ENCODE measurements around the gene TRMT112. TPM values are rescaled to one million over a fixed set of nuclear protein-coding genes. Genes with fewer than 3 reads are reported as not detected.

Gene TRMT112
- total and polyA plus RNA-seq, 2 of the 4 experiments (the other 2 are of a cell fraction): 173 to 202 TPM

- no peak for DNase-seq
- CTCF ChIA-PET: no interaction called here
- in situ Hi-C loops (cut with MboI; ENCODE audit: low sequenced_read_pairs): no loop called here
These were observed 20.3 kb upstream of the TRMT112 start for GRCh38 chr11:64337538-64338249.

More at GRCh38 chr11:64337538-64338249, 20.3 kb upstream of the TRMT112 start:
- BruUV-seq (replicated peaks): no TSS peak
- dilution Hi-C loops (cut with HindIII; ENCODE audit: low sequenced_read_pairs, unreplicated experiment) (no loop called here), intact Hi-C loops (cut with micrococcal nuclease) (no loop called here)
- H3K27me3 ChIP-seq (ENCODE audit: control insufficient read depth, insufficient read depth, low read length): peaks cover 9% of the 10 kb centered on the region; the same call in 1 of the 2 replicates
- no peak overlapping the region for H3K56ac ChIP-seq (ENCODE audit: extremely low read depth, insufficient read depth, low read length)
- no peak overlapping the region for H3K4ac ChIP-seq (ENCODE audit: low read depth, low read length)
- peaks cover 3% of the 10 kb centered on the region; the same call in 1 of the 2 replicates for H3K9me1 ChIP-seq (ENCODE audit: insufficient read depth, low read length)
- no peak overlapping the region for H4K5ac ChIP-seq (ENCODE audit: low read depth, low read length)
- no peak overlapping the region for H3K27ac ChIP-seq (ENCODE audit: insufficient read depth, low read length)
- H4K91ac ChIP-seq (ENCODE audit: insufficient read depth, low read depth, low read length): no peak overlapping the region
- H3K4me3 ChIP-seq (ENCODE audit: insufficient read depth, low read depth, low read length): no peak overlapping the region
- no peaks in the 10 kb centered on the region for H3K36me3 ChIP-seq (ENCODE audit: control insufficient read depth, insufficient read depth, low read length)
- no peak overlapping the region for H2BK15ac ChIP-seq (ENCODE audit: low read depth, low read length)
- no peaks in the 10 kb centered on the region for H3K9me3 ChIP-seq (ENCODE audit: control insufficient read depth, insufficient read depth, low read length)
- H3K23ac ChIP-seq (ENCODE audit: low read depth, low read length): no peak overlapping the region
- H2BK5ac ChIP-seq (ENCODE audit: low read depth, low read length, poor library complexity, severe bottlenecking): no peak overlapping the region
- H3K4me1 ChIP-seq (ENCODE audit: control insufficient read depth, insufficient read depth, low read length): peaks cover 6% of the 10 kb centered on the region
- no peak overlapping the region; the same call in 1 of the 2 replicates for H2AK5ac ChIP-seq (ENCODE audit: low read depth, low read length)
- 0 out of 2 replicates have a peak, but pooled peaks cover 3% of the 10 kb centered on the region for H4K20me1 ChIP-seq (ENCODE audit: insufficient read depth, low read length)
- H2AFZ ChIP-seq (replicated peaks; ENCODE audit: low read length, poor library complexity): no peak overlapping the region
- H3K18ac ChIP-seq (ENCODE audit: low read depth, low read length): no peak overlapping the region
- ATAC-seq (ENCODE audit: low read depth): no peak
- H2BK20ac ChIP-seq (ENCODE audit: low read depth, low read length): no peak overlapping the region
- no peak for TF ChIP-seq ELK1 (IDR thresholded peaks at IDR 0.05; ENCODE audit: borderline replicate concordance, low read depth, low read length)
- no peak for TF ChIP-seq CHD1 (IDR thresholded peaks at IDR 0.05; ENCODE audit: low read depth, low read length)
- TF ChIP-seq USF2 (IDR thresholded peaks at IDR 0.05; ENCODE audit: low read depth, low read length): no peak
- no peak for TF ChIP-seq RAD21 (IDR thresholded peaks at IDR 0.05; ENCODE audit: low read length)
- TF ChIP-seq CEBPB (IDR thresholded peaks at IDR 0.05; ENCODE audit: low read depth, low read length): peak; percentile 33; the same call in 1 of the 2 replicates
- TF ChIP-seq MAFK (IDR thresholded peaks at IDR 0.05; ENCODE audit: low read depth, low read length): no peak
- TF ChIP-seq CTCF (conservative IDR thresholded peaks at IDR 0.05; ENCODE audit: low read depth, low read length): no peak
- TF ChIP-seq BHLHE40 (IDR thresholded peaks at IDR 0.05; ENCODE audit: low read depth, low read length): no peak
- H3K79me1 ChIP-seq (ENCODE audit: low read depth in 1 of 2, low read length in 2 of 2): no peaks in the 10 kb centered on the region
- POLR2A ChIA-PET (ENCODE audit: unreplicated experiment): interaction anchor here (0.7 kb wide), 1 partner anchor 135 kb away, joined by 4 read pairs; no protein-coding TSS in a partner anchor
- H3K14ac ChIP-seq (replicated peaks; ENCODE audit: low read depth, low read length): no peak overlapping the region
- H3K9ac ChIP-seq (ENCODE audit: low read depth, low read length): no peak overlapping the region
- 70% methylated on average over 2 of the region's 8 CpGs; no CpG with 5 or more reads in 1 of the 2 experiments for WGBS, 2 experiments (ENCODE audit: extremely low coverage in 2 of 2, insufficient read length in 1 of 2)
- H4K8ac ChIP-seq (ENCODE audit: low read depth in 2 of 2, low read length in 2 of 2): no peak overlapping the region
- no peak overlapping the region for H2BK120ac ChIP-seq (ENCODE audit: low read depth, low read length)
- H3K4me2 ChIP-seq (ENCODE audit: low read depth, low read length): no peak overlapping the region
- H2AK9ac ChIP-seq (replicated peaks; ENCODE audit: low read depth, low read length, poor library complexity): no peak overlapping the region

Data from IMR-90 (cell line).